Thyroid gland (tissue), 4 donors: ENCODE measurements around the gene ADTRP.

Experiments used
- CTCF ChIP-seq, 6 experiments: fragments of 200-600 bp in 3 of 6; fragments of 450-650 bp in 3 of 6; sonication (generic) in 3 of 6; IDR thresholded peaks; one replicate each; pipeline ENCODE4 v1.5.1; 2016 to 2019; ENCODE audit warnings: antibody characterized with exemption in 6 of 6, mild to moderate bottlenecking in 2 of 6, inconsistent platforms in 1 of 6, moderate library complexity in 1 of 6
- POLR2A ChIP-seq, 2 donors: fragments of 450-650 bp; IDR thresholded peaks; one replicate each; pipeline ENCODE4 v1.6.1; 2017; ENCODE audit warnings: antibody characterized with exemption in 2 of 2, mild to moderate bottlenecking in 2 of 2, moderate library complexity in 1 of 2

DNA sequence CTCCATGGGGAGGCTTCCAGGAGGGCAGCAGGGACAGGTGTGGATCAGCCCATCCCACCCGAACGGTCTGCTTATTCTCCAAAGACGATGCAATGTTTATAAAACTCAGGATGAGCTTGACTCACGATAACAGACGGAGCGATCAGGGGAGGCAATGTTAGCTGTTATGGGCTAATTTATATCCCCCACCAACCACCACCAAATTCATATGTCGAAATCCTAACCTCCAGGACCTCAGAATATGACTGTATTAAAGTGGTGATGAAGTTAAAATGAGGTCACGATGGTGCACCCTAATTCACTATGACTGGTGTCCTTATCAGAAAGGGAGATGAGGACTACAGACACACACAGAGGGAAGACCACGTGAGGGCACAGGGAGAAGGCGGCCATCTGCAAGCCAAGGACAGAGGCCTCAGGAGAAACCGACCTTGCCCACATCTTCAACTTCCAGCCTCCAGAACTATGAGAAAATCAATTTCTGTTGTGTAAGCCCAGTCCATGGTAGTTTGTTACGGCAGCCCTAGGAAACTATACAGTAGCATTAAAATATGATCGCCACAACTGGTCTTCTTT is 7.0 kb downstream of the ADTRP start:
- TF ChIP-seq CTCF (IDR thresholded peaks at IDR 0.05) (no peak), POLR2A (IDR thresholded peaks at IDR 0.05) (no peak)
